Measurements from ENCODE around the gene MGAT5.

The MGAT5 gene

DNA sequence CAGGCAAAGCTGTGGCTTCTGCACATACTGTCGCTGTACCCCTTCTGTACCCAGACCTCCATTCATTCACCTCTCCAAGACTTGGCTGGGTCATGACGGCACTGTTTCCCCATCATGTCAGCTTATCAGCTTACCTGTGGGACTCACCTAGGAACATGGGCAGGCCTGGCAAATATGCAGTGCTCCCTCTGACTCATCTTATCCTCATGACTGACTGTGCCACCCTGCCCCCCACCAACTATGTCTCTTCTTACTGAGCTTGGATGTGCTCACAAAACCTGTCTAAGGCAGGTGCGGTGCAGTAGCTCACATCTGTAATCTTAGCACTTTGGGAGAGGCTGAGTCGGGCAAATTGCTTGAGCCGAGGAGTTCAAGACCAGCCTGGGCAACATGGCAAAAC lies 152.4 kb downstream of the MGAT5 start:
- TF ChIP-seq, protein P1, sequence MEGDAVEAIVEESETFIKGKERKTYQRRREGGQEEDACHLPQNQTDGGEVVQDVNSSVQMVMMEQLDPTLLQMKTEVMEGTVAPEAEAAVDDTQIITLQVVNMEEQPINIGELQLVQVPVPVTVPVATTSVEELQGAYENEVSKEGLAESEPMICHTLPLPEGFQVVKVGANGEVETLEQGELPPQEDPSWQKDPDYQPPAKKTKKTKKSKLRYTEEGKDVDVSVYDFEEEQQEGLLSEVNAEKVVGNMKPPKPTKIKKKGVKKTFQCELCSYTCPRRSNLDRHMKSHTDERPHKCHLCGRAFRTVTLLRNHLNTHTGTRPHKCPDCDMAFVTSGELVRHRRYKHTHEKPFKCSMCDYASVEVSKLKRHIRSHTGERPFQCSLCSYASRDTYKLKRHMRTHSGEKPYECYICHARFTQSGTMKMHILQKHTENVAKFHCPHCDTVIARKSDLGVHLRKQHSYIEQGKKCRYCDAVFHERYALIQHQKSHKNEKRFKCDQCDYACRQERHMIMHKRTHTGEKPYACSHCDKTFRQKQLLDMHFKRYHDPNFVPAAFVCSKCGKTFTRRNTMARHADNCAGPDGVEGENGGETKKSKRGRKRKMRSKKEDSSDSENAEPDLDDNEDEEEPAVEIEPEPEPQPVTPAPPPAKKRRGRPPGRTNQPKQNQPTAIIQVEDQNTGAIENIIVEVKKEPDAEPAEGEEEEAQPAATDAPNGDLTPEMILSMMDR (IDR thresholded peaks at IDR 0.05; ENCODE audit: insufficient read depth, low read depth, low read length, missing control alignments), result no peak
- H3K4me3 ChIP-seq (ENCODE audit: low read length), result no peak overlapping the region
- DNase-seq (ENCODE audit: low read depth), result peak; percentile 97

DNA sequence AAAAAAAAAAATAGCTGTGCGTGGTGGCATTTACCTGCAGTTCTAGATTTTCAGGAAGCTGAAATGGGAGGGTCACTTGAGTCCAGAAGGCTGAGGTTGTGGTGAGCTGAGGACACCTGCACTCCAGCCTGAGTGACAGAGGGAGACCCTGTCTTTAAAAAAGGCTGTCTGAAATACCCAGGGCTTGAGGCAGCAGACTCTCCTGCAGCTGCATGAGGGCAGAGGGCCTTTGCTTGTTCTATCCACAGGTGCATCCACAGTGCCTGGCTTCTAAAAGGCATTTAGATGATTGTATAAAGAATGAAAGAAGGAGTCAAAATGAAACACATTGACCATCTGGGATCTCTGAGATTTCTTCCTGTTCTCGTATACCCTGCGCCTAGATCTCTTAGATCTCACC lies 152.9 kb downstream of the MGAT5 start:
- no peak overlapping the region for H3K4me3 ChIP-seq (ENCODE audit: low read length)
- TF ChIP-seq, protein P1 (IDR thresholded peaks at IDR 0.05; ENCODE audit: insufficient read depth, low read depth, low read length, missing control alignments), result no peak
- DNase-seq (ENCODE audit: low read depth), result no peak

DNA sequence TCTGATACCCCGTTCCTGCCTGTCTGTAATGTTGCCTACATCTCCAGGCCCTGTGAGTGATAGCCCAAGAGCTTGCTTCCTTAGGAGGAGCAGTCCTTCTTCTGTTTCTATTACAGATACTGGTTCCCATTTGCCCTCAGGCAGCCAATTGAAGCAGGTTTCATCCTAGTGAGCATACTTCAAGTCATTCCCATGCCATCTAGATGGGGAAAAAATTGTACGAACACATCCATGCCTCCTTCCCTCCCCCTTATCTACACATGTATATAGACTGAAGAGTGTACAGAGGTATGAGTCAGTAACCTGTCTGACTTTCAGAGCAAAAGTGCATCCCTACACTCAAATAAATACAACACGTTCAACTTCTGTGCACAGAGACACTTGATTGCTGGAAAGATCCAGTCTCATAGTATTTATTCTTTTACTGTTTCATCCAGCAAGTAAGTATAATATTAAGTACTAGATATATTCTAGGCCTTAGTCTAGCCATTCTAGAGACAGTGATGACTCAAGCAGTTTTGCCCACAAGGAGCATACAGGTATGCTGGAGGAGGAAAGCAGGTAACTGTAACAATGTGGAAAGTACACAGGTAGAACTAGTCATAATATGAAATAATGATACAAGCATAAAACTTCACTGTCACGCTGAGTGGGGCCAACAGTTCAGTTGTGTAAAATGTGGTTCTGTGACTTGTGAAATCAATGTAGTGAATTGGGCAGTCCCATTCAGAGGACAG lies 153.4 kb downstream of the MGAT5 start:
- H3K4me3 ChIP-seq (ENCODE audit: low read length), result no peak overlapping the region
- TF ChIP-seq, protein P1 (IDR thresholded peaks at IDR 0.05; ENCODE audit: insufficient read depth, low read depth, low read length, missing control alignments), result no peak
- DNase-seq (ENCODE audit: low read depth), result peak; percentile 69

DNA sequence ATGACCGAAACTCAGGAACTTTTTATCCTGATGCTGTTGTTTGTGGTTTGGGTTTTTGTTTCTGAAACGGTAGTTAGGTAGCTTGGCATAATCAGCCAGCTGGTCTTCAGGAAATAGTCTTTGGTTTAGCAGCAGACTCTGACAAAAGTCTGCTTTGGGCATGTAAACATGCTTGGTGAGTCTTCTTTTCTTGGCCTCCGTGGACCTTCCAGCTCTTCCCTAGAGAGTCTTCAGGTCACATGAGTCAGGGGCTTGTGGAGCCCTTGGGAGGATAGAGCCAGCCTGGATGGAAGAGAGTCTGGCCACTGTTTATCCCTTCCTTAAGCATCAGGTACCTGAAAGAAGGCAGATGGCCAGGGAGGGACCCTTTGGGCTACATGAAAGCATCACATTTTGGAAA lies 154.5 kb downstream of the MGAT5 start:
- TF ChIP-seq, protein P1 (IDR thresholded peaks at IDR 0.05; ENCODE audit: insufficient read depth, low read depth, low read length, missing control alignments), result no peak
- no peak overlapping the region for H3K4me3 ChIP-seq (ENCODE audit: low read length)
- no peak for DNase-seq (ENCODE audit: low read depth)

DNA sequence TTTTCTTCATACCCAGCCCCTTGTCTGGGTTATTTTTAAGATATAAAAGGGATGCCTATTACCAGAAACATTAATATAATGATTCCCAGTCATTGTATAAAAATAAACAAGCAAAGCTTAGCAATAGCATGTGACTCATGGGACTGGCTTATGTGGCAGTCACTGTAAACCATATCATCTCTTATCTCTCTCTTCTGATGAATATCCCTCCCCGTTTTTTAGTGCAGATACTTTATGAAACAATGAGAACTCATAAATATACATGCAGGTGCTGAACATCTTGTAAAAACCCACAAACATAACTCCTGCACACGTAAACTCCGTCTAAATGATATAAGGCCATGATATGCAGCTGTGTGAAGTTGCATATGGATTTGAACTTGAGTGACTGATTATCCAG lies 154.9 kb downstream of the MGAT5 start:
- TF ChIP-seq, protein P1 (IDR thresholded peaks at IDR 0.05; ENCODE audit: insufficient read depth, low read depth, low read length, missing control alignments), result no peak
- no peak overlapping the region for H3K4me3 ChIP-seq (ENCODE audit: low read length)
- DNase-seq (ENCODE audit: low read depth), result peak; percentile 16

DNA sequence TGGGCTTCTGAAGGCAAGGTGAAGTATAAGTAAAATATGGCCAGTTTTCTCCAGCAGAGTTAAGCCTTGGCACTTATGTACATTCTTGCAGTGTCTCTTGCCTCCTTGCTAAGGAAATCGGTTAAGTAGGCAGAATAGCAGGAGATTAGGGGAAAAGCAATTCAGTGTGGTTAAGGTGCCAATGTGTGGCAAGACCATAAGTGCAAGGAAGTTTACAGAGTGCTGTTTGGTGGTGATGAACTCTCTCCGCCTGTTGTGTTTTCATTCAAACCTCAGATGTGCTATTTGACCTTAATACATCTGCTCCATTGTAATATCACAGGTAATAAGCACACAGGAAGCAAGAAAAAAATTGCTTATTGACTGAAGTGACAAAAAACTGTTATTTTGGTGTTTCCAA lies 156.1 kb downstream of the MGAT5 start:
- no peak overlapping the region for H3K4me3 ChIP-seq (ENCODE audit: low read length)
- TF ChIP-seq, protein P1 (IDR thresholded peaks at IDR 0.05; ENCODE audit: insufficient read depth, low read depth, low read length, missing control alignments), result no peak
- no peak for DNase-seq (ENCODE audit: low read depth)

DNA sequence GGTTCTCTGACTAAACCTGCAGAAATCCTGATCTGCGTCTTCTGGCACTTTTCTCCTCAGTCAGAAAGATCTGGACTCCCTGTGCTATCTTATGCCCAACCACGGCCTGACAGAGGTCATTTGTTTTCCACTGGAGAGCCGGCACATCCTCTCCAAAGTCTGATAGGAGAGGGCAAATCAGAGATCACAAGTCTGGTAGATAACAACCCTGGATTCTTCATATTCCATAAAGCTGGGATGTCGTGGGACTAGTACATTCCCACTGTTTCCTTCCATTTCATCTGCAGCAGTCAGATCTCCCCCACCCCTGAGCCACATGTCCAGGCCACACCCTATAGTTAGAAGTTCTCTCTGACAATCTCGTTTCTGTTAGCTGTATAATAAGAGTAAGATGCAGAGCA lies 157.0 kb downstream of the MGAT5 start:
- no peak for DNase-seq (ENCODE audit: low read depth)
- TF ChIP-seq, protein P1 (IDR thresholded peaks at IDR 0.05; ENCODE audit: insufficient read depth, low read depth, low read length, missing control alignments), result no peak
- H3K4me3 ChIP-seq (ENCODE audit: low read length), result no peak overlapping the region

Measured in epithelial cell of esophagus (primary cell).